DOHH2 (cell line): ENCODE data around the gene ARHGEF7.

Source experiments
- H3F3A ChIP-seq: fragments of 200-600 bp; sonication (generic), shearing (Covaris generic); 2 replicates; pipeline ENCODE4 v1.6.0; 2016; ENCODE audit warnings: antibody characterized with exemption, mild to moderate bottlenecking; ENCODE audit not compliant: control insufficient read depth, insufficient read depth
- H3K27ac ChIP-seq: fragments of 200-600 bp; sonication (generic); 2 replicates; pipeline ENCODE4 v1.5.1; 2014; ENCODE audit warnings: low read depth, mild to moderate bottlenecking, low read length, moderate library complexity
- H3K27me3 ChIP-seq: fragments of 200-600 bp; sonication (generic); 2 replicates; pipeline ENCODE4 v1.6.1; 2014; ENCODE audit warnings: mild to moderate bottlenecking, low read length, mixed read lengths; ENCODE audit not compliant: control insufficient read depth
- H3K36me3 ChIP-seq: fragments of 200-600 bp; sonication (generic); 2 replicates; pipeline ENCODE4 v1.6.1; 2014; ENCODE audit warnings: mild to moderate bottlenecking, low read length, moderate library complexity, mixed read lengths; ENCODE audit not compliant: control insufficient read depth
- H3K4me1 ChIP-seq: fragments of 200-600 bp; sonication (generic); 2 replicates; pipeline ENCODE4 v1.6.1; 2014; ENCODE audit warnings: mild to moderate bottlenecking, low read length, mixed read lengths; ENCODE audit not compliant: control insufficient read depth
- H3K4me2 ChIP-seq: fragments of 200-600 bp; sonication (generic); 2 replicates; pipeline ENCODE4 v1.6.0; 2014; ENCODE audit warnings: mild to moderate bottlenecking, low read length, moderate library complexity
- H3K4me3 ChIP-seq: fragments of 200-600 bp; sonication (generic); 2 replicates; pipeline ENCODE4 v1.5.1; 2014; ENCODE audit warnings: mild to moderate bottlenecking, low read length, mixed read lengths
- H3K79me2 ChIP-seq: fragments of 200-600 bp; sonication (generic); 2 replicates; pipeline ENCODE4 v1.6.1; 2014; ENCODE audit warnings: mild to moderate bottlenecking, low read length, mixed read lengths; ENCODE audit not compliant: control insufficient read depth
- H3K9me2 ChIP-seq: fragments of 200-600 bp; sonication (generic); replicated peaks from 2 replicates; pipeline ENCODE4 v1.6.1; 2014; ENCODE audit warnings: mild to moderate bottlenecking, low read length, mixed read lengths; ENCODE audit not compliant: control insufficient read depth
- H3K9me3 ChIP-seq: fragments of 200-600 bp; sonication (generic); 2 replicates; pipeline ENCODE4 v1.6.1; 2014; ENCODE audit warnings: antibody characterized with exemption, low read length, mixed read lengths; ENCODE audit not compliant: control insufficient read depth, insufficient read depth
- H4K20me1 ChIP-seq: fragments of 200-600 bp; sonication (generic); 2 replicates; pipeline ENCODE4 v1.6.0; 2014; ENCODE audit warnings: low read depth, mild to moderate bottlenecking, antibody characterized with exemption, low read length, moderate library complexity; ENCODE audit not compliant: control insufficient read depth, insufficient read depth
- EZH2phosphoT487 ChIP-seq: fragments of 200-600 bp; sonication (generic); IDR thresholded peaks from 2 replicates; pipeline ENCODE4 v1.6.1; 2017; ENCODE audit warnings: borderline replicate concordance, mild to moderate bottlenecking, antibody characterized with exemption, low read length, moderate library complexity, mixed read lengths
- TF ChIP-seq, protein P1 (sequence below): fragments of 200-600 bp; sonication (generic); IDR thresholded peaks from one replicate; pipeline ENCODE4 v1.5.1; 2014; ENCODE audit warnings: antibody characterized with exemption, mild to moderate bottlenecking, low read depth, low read length; ENCODE audit not compliant: poor library complexity, severe bottlenecking

The ARHGEF7 gene

DNA sequence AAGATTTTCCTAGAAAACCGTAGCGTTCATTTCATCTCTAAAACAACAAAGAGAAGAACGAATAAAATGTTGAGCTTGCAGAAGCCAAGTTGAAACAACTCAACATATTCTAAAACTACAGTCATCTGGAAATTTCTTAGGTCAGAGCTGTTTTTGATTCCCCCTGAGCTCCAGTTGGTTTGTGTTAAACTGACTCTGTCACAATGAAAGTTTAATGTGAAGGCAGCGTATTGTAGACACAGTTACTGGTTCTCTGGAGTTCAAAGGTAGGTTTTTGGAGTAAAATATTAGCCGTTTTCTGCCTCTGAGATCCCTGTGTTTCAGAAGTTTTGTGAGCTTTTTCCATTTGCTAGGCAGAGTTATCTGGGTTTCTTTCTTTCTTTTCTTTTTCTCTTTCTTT, 2.2 kb downstream of the ARHGEF7 start:
- H3K27me3 ChIP-seq, result peaks cover 74% of the 10 kb centered on the region
- peaks cover 7% of the 10 kb centered on the region; the same call in 1 of the 2 replicates for H3K4me1 ChIP-seq
- H3K27ac ChIP-seq, result no peak overlapping the region
- no peaks in the 10 kb centered on the region for H3K9me3 ChIP-seq
- H3K9me2 ChIP-seq, result no peaks in the 10 kb centered on the region
- H3K4me3 ChIP-seq, result no peak overlapping the region
- H4K20me1 ChIP-seq, result no peaks in the 10 kb centered on the region
- TF ChIP-seq EZH2phosphoT487, result no peak
- TF ChIP-seq, protein P1, sequence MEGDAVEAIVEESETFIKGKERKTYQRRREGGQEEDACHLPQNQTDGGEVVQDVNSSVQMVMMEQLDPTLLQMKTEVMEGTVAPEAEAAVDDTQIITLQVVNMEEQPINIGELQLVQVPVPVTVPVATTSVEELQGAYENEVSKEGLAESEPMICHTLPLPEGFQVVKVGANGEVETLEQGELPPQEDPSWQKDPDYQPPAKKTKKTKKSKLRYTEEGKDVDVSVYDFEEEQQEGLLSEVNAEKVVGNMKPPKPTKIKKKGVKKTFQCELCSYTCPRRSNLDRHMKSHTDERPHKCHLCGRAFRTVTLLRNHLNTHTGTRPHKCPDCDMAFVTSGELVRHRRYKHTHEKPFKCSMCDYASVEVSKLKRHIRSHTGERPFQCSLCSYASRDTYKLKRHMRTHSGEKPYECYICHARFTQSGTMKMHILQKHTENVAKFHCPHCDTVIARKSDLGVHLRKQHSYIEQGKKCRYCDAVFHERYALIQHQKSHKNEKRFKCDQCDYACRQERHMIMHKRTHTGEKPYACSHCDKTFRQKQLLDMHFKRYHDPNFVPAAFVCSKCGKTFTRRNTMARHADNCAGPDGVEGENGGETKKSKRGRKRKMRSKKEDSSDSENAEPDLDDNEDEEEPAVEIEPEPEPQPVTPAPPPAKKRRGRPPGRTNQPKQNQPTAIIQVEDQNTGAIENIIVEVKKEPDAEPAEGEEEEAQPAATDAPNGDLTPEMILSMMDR, result no peak
- no peaks in the 10 kb centered on the region for H3K36me3 ChIP-seq
- no peak overlapping the region for H3K4me2 ChIP-seq
- no peaks in the 10 kb centered on the region for H3K79me2 ChIP-seq
- H3F3A ChIP-seq, result no peaks in the 10 kb centered on the region

DNA sequence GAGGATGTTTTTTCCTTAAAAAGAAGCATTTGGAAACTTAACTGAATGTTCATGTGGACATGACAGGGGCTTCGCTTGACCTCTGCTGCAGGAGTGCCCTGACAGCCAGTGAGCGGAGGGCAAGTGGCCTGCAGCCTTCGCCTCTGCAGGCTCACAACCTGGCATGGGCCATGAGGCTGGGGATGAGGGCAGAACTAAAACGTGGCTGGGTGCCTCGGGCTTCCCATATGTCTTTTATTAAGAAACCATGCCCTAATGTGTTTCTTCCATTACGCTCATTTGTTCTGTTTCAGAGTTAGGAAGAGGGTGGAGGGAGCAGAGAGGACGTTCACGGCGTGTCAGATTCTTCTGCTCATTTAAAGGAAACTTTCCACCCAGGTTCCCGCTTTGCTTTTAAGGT, 2.9 kb downstream of the ARHGEF7 start:
- TF ChIP-seq EZH2phosphoT487, result no peak
- TF ChIP-seq, protein P1, result no peak
- Histone ChIP-seq H3K4me1 (peaks cover 7% of the 10 kb centered on the region; the same call in 1 of the 2 replicates), H3F3A (no peaks in the 10 kb centered on the region), H3K4me2 (no peak overlapping the region), H3K4me3 (no peak overlapping the region), H3K9me2 (no peaks in the 10 kb centered on the region), H4K20me1 (no peaks in the 10 kb centered on the region), H3K79me2 (no peaks in the 10 kb centered on the region), H3K9me3 (no peaks in the 10 kb centered on the region), H3K27me3 (peaks cover 68% of the 10 kb centered on the region), H3K36me3 (no peaks in the 10 kb centered on the region), H3K27ac (no peak overlapping the region)

DNA sequence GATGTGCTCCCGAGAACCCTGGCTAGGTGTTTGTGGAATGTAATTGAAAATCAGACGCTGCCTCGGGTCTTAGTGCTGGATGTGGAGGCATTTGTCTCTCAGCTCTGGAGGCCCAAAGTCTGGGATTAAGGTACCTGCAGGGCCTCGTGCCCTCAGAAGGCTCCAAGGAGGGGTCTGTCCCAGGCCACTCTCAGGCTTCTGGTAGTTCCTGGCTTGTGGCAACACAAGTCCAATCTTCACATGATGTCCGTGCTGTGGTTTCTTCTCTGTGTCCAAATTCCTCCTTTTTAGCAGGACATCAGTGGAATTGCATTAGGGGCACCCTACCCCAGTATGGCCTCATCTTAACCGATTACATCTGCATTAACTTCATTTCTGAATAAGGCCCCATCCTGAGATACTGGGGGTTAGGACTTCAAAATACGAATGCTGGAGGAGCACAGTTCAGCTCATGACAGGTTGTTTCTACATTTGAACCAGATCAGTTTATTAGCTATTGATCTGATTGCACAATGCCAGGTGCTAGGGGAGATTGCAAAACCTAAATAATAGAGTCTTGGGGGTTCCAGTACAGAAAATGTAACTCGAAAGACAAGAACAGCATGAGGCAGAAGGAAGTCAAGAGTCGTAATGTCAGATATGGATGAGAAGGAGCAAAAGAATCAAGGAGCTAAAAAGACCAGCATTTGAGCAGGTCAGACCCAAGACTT, 3.9 kb downstream of the ARHGEF7 start:
- H3K9me2 ChIP-seq, result no peaks in the 10 kb centered on the region
- H3K4me2 ChIP-seq, result no peak overlapping the region
- H3K4me3 ChIP-seq, result no peak overlapping the region
- no peaks in the 10 kb centered on the region for H3F3A ChIP-seq
- TF ChIP-seq EZH2phosphoT487, result no peak
- TF ChIP-seq, protein P1, result no peak
- H3K36me3 ChIP-seq, result no peaks in the 10 kb centered on the region
- no peaks in the 10 kb centered on the region for H3K79me2 ChIP-seq
- no peaks in the 10 kb centered on the region for H3K9me3 ChIP-seq
- H3K27ac ChIP-seq, result no peak overlapping the region
- H3K4me1 ChIP-seq, result peaks cover 7% of the 10 kb centered on the region; the same call in 1 of the 2 replicates
- H3K27me3 ChIP-seq, result peaks cover 57% of the 10 kb centered on the region
- no peaks in the 10 kb centered on the region for H4K20me1 ChIP-seq
